ENCODE results near the gene NDUFA9. TPM values are rescaled to one million over a fixed set of nuclear protein-coding genes. Genes with fewer than 3 reads are reported as not detected.
A peak's percentile ranks its signal among the peaks of the same experiment; 100 is the strongest.

Gene NDUFA9
- total and polyA plus RNA-seq, 2 of the 13 experiments (the other 11 are each of a cell fraction or from before 2014, with no cell fraction given) = 68.0 to 150 TPM

DNA sequence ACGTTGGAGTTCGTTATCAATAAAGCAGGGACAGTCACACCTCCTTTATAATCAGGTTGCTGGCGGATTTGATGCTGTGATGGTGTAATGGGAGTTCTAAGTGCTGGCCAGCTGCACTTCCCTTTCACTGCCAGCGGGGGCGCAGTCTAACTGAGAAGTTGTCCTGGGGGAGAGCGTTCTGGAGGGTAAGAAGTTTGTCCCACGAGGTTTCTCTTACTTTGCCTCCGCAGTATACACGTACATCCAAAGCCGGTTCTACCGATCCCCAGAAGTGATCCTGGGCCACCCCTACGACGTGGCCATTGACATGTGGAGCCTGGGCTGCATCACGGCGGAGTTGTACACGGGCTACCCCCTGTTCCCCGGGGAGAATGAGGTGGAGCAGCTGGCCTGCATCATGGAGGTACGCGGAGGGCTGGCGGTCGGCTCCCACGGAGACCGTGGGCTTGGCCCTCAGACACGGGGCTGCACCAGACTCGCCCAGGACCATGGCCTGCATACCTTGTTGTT lies 44.2 kb upstream of the NDUFA9 start (continued):
- TF ChIP-seq, protein P1, sequence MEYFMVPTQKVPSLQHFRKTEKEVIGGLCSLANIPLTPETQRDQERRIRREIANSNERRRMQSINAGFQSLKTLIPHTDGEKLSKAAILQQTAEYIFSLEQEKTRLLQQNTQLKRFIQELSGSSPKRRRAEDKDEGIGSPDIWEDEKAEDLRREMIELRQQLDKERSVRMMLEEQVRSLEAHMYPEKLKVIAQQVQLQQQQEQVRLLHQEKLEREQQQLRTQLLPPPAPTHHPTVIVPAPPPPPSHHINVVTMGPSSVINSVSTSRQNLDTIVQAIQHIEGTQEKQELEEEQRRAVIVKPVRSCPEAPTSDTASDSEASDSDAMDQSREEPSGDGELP (IDR thresholded peaks at IDR 0.05; ENCODE audit: borderline replicate concordance, low read depth) = no peak
- TF ChIP-seq ZNF350 (CRISPR knock-in tag; IDR thresholded peaks at IDR 0.05; ENCODE audit: borderline replicate concordance, low read depth) (peak; percentile 51; the same call in 1 of the 2 replicates), PHF21A (CRISPR knock-in tag; IDR thresholded peaks at IDR 0.05) (peak; percentile 47; the same call in 1 of the 2 replicates), ZNF660 (CRISPR knock-in tag; IDR thresholded peaks at IDR 0.05; ENCODE audit: borderline replicate concordance, low read depth) (no peak), XRCC5 (optimal IDR thresholded peaks at IDR 0.05; ENCODE audit: low read length) (peak; percentile 98), ZFP1 (CRISPR knock-in tag; IDR thresholded peaks at IDR 0.05) (no peak), THRA (CRISPR knock-in tag; IDR thresholded peaks at IDR 0.05; ENCODE audit: borderline replicate concordance) (peak; percentile 43; the same call in 1 of the 2 replicates), STAG1 (CRISPR knock-in tag; IDR thresholded peaks at IDR 0.05) (peak; percentile 58), FOXJ3 (CRISPR knock-in tag; IDR thresholded peaks at IDR 0.05; ENCODE audit: borderline replicate concordance) (no peak), THAP11 (CRISPR knock-in tag; IDR thresholded peaks at IDR 0.05) (peak; percentile 81), ZNF605 (CRISPR knock-in tag; IDR thresholded peaks at IDR 0.05) (0 out of 2 replicates have a peak, but pooled peaks have one; percentile 47), ZNF17 (CRISPR knock-in tag; IDR thresholded peaks at IDR 0.05) (no peak), ZNF629 (CRISPR knock-in tag; conservative IDR thresholded peaks at IDR 0.05) (no peak), ZFX (CRISPR knock-in tag; IDR thresholded peaks at IDR 0.05; ENCODE audit: low read depth) (peak; percentile 85), ZNF501 (CRISPR knock-in tag; IDR thresholded peaks at IDR 0.05) (peak; percentile 67), PHF5A (CRISPR knock-in tag; IDR thresholded peaks at IDR 0.05; ENCODE audit: low read depth, unreplicated experiment) (no peak), ZSCAN29 (CRISPR knock-in tag; conservative IDR thresholded peaks at IDR 0.05) (peak; percentile 51; the same call in 1 of the 2 replicates), ZNF768 (CRISPR knock-in tag; IDR thresholded peaks at IDR 0.05) (peak; percentile 55; the same call in 1 of the 2 replicates), RAD51 (IDR thresholded peaks at IDR 0.05; ENCODE audit: borderline replicate concordance) (no peak), JARID2 (CRISPR knock-in tag; IDR thresholded peaks at IDR 0.05; ENCODE audit: insufficient replicate concordance) (no peak), ZNF564 (CRISPR knock-in tag; IDR thresholded peaks at IDR 0.05) (no peak), YEATS4 (CRISPR knock-in tag; IDR thresholded peaks at IDR 0.05; ENCODE audit: borderline replicate concordance) (peak; percentile 71; the same call in 1 of the 2 replicates), ZNF331 (CRISPR knock-in tag; IDR thresholded peaks at IDR 0.05) (0 out of 2 replicates have a peak, but pooled peaks have one; percentile 12), XBP1 (CRISPR knock-in tag; IDR thresholded peaks at IDR 0.05) (no peak), HDAC1 (CRISPR knock-in tag; IDR thresholded peaks at IDR 0.05) (peak; percentile 59; the same call in 1 of the 2 replicates)
- TF ChIP-seq, protein P2, sequence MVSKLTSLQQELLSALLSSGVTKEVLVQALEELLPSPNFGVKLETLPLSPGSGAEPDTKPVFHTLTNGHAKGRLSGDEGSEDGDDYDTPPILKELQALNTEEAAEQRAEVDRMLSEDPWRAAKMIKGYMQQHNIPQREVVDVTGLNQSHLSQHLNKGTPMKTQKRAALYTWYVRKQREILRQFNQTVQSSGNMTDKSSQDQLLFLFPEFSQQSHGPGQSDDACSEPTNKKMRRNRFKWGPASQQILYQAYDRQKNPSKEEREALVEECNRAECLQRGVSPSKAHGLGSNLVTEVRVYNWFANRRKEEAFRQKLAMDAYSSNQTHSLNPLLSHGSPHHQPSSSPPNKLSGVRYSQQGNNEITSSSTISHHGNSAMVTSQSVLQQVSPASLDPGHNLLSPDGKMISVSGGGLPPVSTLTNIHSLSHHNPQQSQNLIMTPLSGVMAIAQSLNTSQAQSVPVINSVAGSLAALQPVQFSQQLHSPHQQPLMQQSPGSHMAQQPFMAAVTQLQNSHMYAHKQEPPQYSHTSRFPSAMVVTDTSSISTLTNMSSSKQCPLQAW (CRISPR knock-in tag; IDR thresholded peaks at IDR 0.05) = peak; percentile 74
